Measurements from ENCODE around the gene TF. TPM values are rescaled to one million over a fixed set of nuclear protein-coding genes. Genes with fewer than 3 reads are reported as not detected.

Gene TF
- total RNA-seq, 1 donor from 2014 or later, result 0.34 TPM

DNA sequence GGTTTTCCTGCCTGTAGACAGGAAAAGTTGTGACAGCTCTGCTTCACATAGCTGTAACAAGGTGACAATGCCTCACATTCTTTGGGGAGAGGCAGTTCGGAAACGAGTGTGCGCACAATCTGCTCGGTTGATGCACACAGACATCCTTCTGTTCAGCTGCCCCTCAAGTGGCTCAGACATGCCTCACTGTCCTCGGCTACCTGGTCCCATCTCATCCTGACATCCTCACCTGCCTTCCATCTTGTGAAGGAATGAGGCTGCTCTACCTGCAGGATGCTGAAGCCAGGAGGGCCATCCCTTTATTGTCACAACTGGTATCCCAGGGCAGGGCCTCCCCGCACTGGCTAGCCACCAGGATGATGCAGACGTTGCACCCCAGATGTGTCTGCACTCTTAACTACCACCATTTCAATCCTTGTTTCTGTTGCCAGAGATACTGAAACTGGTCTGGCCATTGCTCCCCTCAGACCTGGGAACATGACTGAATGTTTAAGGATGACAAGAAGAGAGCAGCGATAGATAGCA is 78.8 kb downstream of the TF start:
- Histone ChIP-seq H2AFZ (ENCODE audit: low read depth, low read length) (no peak overlapping the region), H4K20me1 (ENCODE audit: insufficient read depth, low read length) (peaks cover 31% of the 10 kb centered on the region), H3K79me2 (ENCODE audit: insufficient read depth, low read length) (no peaks in the 10 kb centered on the region), H3K4me1 (ENCODE audit: insufficient read depth, low read length) (peaks cover 4% of the 10 kb centered on the region), H3K27ac (ENCODE audit: low read depth, low read length) (no peak overlapping the region), H3K36me3 (ENCODE audit: insufficient read depth, low read length) (peaks cover 24% of the 10 kb centered on the region), H3K4me3 (ENCODE audit: insufficient read depth, low read depth, low read length) (no peak overlapping the region), H3K9me3 (ENCODE audit: insufficient read depth, low read depth, low read length) (no peaks in the 10 kb centered on the region), H3K9ac (ENCODE audit: low read length) (no peak overlapping the region), H3K27me3 (ENCODE audit: insufficient read depth, low read length) (no peaks in the 10 kb centered on the region), H3K4me2 (ENCODE audit: low read length) (no peak overlapping the region)
- no peaks in the 10 kb centered on the region for H3K27me3 Mint-ChIP-seq (ENCODE audit: low read depth, unreplicated experiment)
- no peaks in the 10 kb centered on the region for H3K9me3 Mint-ChIP-seq (ENCODE audit: unreplicated experiment)
- peaks cover 40% of the 10 kb centered on the region for H3K36me3 Mint-ChIP-seq (ENCODE audit: low read depth, unreplicated experiment)
- H3K27ac Mint-ChIP-seq (ENCODE audit: unreplicated experiment), result no peak overlapping the region
- no peak for FAIRE-seq
- H3K4me1 Mint-ChIP-seq (ENCODE audit: low read depth, unreplicated experiment), result peaks cover 4% of the 10 kb centered on the region
- H3K4me3 Mint-ChIP-seq (ENCODE audit: unreplicated experiment), result no peak overlapping the region
- TF ChIP-seq CTCF (IDR thresholded peaks at IDR 0.05; ENCODE audit: insufficient read depth, low read depth, low read length) (no peak), EZH2 (IDR thresholded peaks at IDR 0.05; ENCODE audit: insufficient read depth, low read length) (no peak)
- DNase-seq (ENCODE audit: low read depth), result no peak

GRCh38 chr3:133825969-133826727 is 80.0 kb downstream of the TF start:
- H3K27me3 ChIP-seq (ENCODE audit: insufficient read depth, low read length), result no peaks in the 10 kb centered on the region
- Mint-ChIP-seq H3K9me3 (ENCODE audit: unreplicated experiment) (no peaks in the 10 kb centered on the region), H3K27ac (ENCODE audit: unreplicated experiment) (no peak overlapping the region), H3K36me3 (ENCODE audit: low read depth, unreplicated experiment) (peaks cover 41% of the 10 kb centered on the region), H3K4me3 (ENCODE audit: unreplicated experiment) (no peak overlapping the region), H3K27me3 (ENCODE audit: low read depth, unreplicated experiment) (no peaks in the 10 kb centered on the region), H3K4me1 (ENCODE audit: low read depth, unreplicated experiment) (peaks cover 4% of the 10 kb centered on the region)
- DNase-seq (ENCODE audit: low read depth), result no peak
- H3K9ac ChIP-seq (ENCODE audit: low read length), result no peak overlapping the region
- H3K4me2 ChIP-seq (ENCODE audit: low read length), result no peak overlapping the region
- FAIRE-seq, result no peak
- TF ChIP-seq CTCF (IDR thresholded peaks at IDR 0.05; ENCODE audit: insufficient read depth, low read depth, low read length) (no peak), EZH2 (IDR thresholded peaks at IDR 0.05; ENCODE audit: insufficient read depth, low read length) (no peak)
- peaks cover 4% of the 10 kb centered on the region for H3K4me1 ChIP-seq (ENCODE audit: insufficient read depth, low read length)
- H3K9me3 ChIP-seq (ENCODE audit: insufficient read depth, low read depth, low read length), result no peaks in the 10 kb centered on the region
- H3K36me3 ChIP-seq (ENCODE audit: insufficient read depth, low read length), result peaks cover 13% of the 10 kb centered on the region
- H4K20me1 ChIP-seq (ENCODE audit: insufficient read depth, low read length), result peaks cover 21% of the 10 kb centered on the region
- H3K79me2 ChIP-seq (ENCODE audit: insufficient read depth, low read length), result no peaks in the 10 kb centered on the region
- H3K27ac ChIP-seq (ENCODE audit: low read depth, low read length), result no peak overlapping the region
- no peak overlapping the region for H3K4me3 ChIP-seq (ENCODE audit: insufficient read depth, low read depth, low read length)
- no peak overlapping the region for H2AFZ ChIP-seq (ENCODE audit: low read depth, low read length)

DNA sequence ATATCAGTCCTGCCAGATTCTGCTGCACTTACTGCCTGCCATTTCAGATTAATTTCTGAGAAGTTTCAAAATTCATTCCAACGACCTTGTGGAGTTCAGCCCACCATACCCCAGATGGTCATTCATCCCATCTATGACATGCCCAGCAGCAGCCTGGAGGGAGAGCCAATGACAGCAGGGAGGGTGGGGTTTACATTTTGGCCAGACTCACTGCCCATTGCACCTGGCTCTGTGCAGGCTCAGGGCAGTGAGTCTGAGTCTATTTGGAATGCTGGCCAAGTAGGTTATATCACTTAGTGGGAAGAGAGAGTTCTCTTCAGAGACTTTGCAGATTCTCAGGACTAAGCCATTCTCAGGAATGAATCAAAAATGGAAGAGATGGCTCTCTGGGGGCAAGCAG is 80.9 kb downstream of the TF start:
- H3K36me3 Mint-ChIP-seq (ENCODE audit: low read depth, unreplicated experiment), result peaks cover 46% of the 10 kb centered on the region
- Histone ChIP-seq H3K4me3 (ENCODE audit: insufficient read depth, low read depth, low read length) (no peak overlapping the region), H3K36me3 (ENCODE audit: insufficient read depth, low read length) (peaks cover 5% of the 10 kb centered on the region), H3K4me2 (ENCODE audit: low read length) (no peak overlapping the region), H3K9me3 (ENCODE audit: insufficient read depth, low read depth, low read length) (no peaks in the 10 kb centered on the region), H3K9ac (ENCODE audit: low read length) (no peak overlapping the region), H2AFZ (ENCODE audit: low read depth, low read length) (no peak overlapping the region), H3K4me1 (ENCODE audit: insufficient read depth, low read length) (no peaks in the 10 kb centered on the region), H3K27ac (ENCODE audit: low read depth, low read length) (no peak overlapping the region), H4K20me1 (ENCODE audit: insufficient read depth, low read length) (peaks cover 12% of the 10 kb centered on the region), H3K79me2 (ENCODE audit: insufficient read depth, low read length) (no peaks in the 10 kb centered on the region), H3K27me3 (ENCODE audit: insufficient read depth, low read length) (no peaks in the 10 kb centered on the region)
- no peaks in the 10 kb centered on the region for H3K27me3 Mint-ChIP-seq (ENCODE audit: low read depth, unreplicated experiment)
- H3K9me3 Mint-ChIP-seq (ENCODE audit: unreplicated experiment), result no peaks in the 10 kb centered on the region
- no peak overlapping the region for H3K27ac Mint-ChIP-seq (ENCODE audit: unreplicated experiment)
- DNase-seq (ENCODE audit: low read depth) (no peak), FAIRE-seq (no peak)
- TF ChIP-seq CTCF (IDR thresholded peaks at IDR 0.05; ENCODE audit: insufficient read depth, low read depth, low read length) (no peak), EZH2 (IDR thresholded peaks at IDR 0.05; ENCODE audit: insufficient read depth, low read length) (no peak)
- no peaks in the 10 kb centered on the region for H3K4me1 Mint-ChIP-seq (ENCODE audit: low read depth, unreplicated experiment)
- H3K4me3 Mint-ChIP-seq (ENCODE audit: unreplicated experiment), result no peak overlapping the region

Data from astrocyte (in vitro differentiated cells and primary cell).